HG03280 (cell line): ENCODE results near the gene GOLPH3.
"Not testable (repeated sequence)": the region's sequence is repeated elsewhere in the genome, so short reads cannot be mapped to it uniquely, and the experiment has no call there.

Source experiments
- ATAC-seq: cut with Tn5 transposase; IDR thresholded peaks from one replicate; pipeline ENCODE4 v1.9.1; 2021; ENCODE audit warnings: mild to moderate bottlenecking, moderate library complexity; ENCODE audit not compliant: unreplicated experiment

GOLPH3 gene

GRCh38 chr5:32100691-32101302, 73.3 kb downstream of the GOLPH3 start:
- ATAC-seq = no peak

GRCh38 chr5:32100230-32100629, 73.9 kb downstream of the GOLPH3 start:
- ATAC-seq = no peak

DNA sequence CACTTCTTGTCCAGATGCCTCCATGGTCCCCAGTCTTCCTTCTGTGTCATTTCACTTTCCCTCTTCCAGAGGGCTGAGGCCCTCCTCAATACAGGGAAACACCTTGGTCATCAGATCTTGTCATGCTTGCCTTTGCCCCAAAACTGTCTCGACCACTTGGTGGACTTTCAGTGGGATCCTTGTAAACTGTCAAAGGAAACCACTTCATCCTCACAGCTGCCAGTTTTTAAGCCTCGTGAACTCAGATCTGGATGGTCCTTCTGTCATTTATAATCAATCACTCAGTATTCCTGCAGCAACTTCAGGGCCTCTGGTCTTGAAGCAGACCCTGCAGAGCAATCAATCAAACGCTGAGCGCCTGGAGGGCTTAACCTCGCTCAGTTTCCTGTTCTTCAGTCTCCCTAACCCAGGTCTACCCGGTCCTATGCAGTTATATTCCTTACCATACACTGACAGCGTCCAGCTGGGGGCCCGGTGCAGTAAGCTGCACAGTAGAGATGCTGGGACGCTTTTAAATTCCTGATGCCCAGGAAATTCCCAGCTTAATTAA, 74.6 kb downstream of the GOLPH3 start:
- ATAC-seq = no peak

DNA sequence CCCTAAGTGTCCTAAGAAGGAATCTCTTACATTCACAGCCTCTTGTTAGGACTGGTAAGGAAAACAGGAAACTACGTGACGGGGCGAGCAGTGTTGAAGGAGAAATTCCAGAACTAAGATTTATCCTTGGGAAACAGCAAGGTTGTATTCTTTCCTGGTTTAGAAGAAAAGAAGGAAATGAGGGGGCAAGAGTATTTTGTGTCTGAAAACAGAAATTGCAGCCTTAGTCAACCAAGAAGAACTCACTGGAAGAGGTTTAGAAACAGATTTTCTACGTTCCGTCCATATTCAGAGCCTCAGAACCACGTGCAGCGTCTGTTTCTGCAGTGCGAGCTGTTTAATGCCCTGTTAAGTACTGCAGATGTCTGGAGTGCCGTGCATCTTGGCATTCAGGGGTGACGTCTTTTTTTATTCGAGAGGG, 75.2 kb downstream of the GOLPH3 start:
- ATAC-seq = no peak

GRCh38 chr5:32098291-32098690, 75.8 kb downstream of the GOLPH3 start:
- no peak for ATAC-seq

DNA sequence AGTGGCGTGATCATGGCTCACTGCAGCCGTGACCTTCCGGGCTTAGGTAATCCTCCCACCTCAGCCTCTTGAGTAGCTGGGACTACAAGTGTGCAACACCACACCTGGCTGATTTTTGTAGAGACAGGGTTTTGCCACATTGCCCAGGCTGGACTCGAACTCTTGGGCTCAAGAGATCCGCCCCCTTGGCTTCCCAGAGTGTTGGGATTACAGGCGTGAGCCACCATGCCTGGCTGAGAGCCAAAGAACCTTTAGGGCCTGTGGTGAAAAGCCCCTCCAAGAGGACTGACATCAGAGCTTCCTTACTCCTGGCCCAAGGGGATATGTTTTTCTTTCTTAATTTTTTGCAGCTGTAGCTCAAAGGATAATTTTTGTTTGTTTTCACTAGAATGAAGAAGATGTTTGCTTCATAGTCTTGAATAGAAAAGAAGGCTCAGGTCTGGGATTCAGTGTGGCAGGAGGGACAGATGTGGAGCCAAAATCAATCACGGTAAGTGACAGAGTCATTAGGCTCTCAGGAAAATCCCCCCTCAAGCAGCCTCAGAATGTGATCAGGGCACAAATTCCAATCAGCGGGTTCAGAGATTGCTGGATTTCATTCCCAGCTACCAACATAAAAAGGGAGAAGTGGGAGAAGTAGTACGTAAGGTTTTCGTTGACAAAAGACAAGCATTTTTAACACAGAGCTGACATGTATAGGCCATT, 77.1 kb downstream of the GOLPH3 start:
- no peak for ATAC-seq

DNA sequence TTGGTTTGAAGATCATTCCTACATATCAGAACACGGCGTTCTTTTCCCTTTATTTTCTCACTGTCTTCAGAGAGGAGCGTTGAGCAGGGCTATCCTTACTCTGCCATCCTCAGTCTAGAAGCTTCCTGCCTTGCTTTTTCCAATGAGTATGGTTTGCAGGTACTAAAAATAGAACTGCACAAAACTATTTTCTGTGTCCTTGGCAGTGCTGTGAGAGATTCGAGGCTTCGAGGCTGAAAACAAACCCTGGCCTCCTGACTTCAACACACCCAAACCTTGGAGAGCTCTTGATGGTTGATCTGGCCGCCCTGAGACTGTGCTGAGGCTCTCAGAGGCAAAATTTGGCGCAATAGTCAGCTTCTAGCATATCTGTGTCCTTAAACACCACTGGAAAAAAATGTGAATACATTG, 78.9 kb downstream of the GOLPH3 start:
- ATAC-seq = no peak

DNA sequence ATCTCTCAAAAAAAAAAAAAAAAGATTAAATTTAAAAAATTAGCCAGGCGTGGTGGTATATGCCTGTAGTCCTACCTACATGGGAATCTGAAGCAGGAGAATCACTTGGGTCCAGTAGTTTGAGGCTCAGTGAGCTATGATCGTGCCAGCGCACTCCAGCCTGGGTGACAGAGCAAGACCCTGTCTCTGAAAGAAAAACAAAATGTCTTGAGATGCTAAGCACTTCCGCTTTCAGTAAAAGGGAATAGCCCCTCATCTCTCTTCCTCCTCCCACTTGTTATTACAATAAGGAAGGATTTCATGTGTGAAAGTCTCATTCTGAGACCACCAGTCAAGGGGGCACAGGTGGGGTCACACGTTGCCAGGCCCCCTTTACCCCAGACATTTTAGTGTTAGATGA, 79.4 kb downstream of the GOLPH3 start:
- ATAC-seq = no peak

DNA sequence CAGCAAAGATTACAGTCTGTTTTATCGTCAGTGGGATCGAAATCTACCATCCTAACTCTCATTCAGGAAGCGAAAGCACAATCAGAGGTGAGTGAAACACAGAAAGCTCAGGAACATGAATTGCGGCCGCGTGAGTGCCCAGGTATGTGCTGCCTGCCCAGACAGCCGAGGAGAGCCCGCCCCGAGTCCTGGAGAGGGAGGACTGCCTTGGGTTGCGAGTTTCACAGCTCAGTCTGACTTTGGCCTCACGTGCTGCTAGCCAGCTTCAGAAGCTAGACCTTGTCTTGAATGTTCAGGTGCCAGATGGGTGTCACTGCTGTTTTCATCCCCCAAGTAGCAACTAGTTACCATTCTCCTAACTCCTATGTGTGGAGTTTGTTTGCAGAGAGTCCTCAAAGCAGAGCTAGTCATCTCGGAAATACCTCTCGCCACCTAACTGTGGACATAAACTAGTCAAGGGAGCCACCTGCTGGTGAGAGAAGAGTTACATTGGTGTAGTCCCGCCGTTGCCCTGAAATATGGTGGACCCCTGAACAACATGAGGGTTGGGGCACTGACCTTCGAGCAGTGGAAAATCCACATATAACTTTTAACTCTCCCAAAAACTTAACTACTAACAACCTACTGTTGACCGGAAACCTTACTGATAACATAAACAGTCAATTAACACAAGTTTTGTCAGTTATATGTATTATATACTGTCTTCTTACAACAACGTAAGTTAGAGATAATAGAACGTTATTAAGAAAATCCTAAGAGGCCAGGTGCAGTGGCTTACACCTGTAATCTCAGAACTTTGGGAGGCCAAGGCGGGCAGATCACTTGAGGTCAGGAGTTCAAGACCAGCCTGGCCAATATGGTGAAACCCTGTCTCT, 80.9 kb downstream of the GOLPH3 start:
- peak; percentile 95 for ATAC-seq

- no peak for ATAC-seq
These were observed 83.4 kb downstream of the GOLPH3 start for GRCh38 chr5:32090755-32091128.

DNA sequence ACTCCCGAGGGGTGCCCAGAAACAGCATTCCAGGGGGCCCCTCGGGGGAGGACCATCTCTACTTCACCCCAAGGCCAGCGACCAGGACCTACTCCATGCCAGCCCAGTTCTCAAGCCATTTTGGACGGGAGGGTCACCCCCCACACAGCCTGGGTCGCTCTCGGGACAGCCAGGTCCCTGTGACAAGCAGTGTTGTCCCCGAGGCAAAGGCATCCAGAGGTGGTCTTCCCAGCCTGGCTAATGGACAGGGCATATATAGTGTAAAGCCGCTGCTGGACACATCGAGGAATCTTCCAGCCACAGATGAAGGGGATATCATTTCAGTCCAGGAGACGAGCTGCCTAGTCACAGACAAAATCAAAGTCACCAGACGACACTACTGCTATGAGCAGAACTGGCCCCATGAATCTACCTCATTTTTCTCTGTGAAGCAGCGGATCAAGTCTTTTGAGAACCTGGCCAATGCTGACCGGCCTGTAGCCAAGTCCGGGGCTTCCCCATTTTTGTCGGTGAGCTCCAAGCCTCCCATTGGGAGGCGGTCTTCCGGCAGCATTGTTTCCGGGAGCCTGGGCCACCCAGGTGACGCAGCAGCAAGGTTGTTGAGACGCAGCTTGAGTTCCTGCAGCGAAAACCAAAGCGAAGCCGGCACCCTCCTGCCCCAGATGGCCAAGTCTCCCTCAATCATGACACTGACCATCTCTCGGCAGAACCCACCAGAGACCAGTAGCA, 83.9 kb downstream of the GOLPH3 start:
- no peak for ATAC-seq

DNA sequence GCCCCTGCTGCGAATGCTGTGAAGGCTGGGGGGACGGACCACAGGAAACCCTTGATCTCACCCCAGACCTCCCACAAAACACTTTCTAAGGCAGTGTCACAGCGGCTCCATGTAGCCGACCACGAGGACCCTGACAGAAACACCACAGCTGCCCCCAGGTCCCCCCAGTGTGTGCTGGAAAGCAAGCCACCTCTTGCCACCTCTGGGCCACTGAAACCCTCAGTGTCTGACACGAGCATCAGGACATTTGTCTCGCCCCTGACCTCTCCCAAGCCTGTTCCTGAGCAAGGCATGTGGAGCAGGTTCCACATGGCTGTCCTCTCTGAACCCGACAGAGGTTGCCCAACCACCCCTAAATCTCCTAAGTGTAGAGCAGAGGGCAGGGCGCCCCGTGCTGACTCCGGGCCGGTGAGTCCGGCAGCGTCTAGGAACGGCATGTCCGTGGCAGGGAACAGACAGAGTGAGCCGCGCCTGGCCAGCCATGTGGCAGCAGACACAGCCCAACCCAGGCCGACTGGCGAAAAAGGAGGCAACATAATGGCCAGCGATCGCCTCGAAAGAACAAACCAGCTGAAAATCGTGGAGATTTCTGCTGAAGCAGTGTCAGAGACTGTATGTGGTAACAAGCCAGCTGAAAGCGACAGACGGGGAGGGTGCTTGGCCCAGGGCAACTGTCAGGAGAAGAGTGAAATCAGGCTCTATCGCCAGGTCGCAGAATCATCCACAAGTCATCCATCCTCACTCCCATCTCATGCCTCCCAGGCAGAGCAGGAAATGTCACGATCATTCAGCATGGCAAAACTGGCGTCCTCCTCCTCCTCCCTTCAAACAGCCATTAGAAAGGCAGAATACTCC, 84.7 kb downstream of the GOLPH3 start:
- no peak for ATAC-seq

GRCh38 chr5:32088214-32088613, 85.9 kb downstream of the GOLPH3 start:
- ATAC-seq = no peak

DNA sequence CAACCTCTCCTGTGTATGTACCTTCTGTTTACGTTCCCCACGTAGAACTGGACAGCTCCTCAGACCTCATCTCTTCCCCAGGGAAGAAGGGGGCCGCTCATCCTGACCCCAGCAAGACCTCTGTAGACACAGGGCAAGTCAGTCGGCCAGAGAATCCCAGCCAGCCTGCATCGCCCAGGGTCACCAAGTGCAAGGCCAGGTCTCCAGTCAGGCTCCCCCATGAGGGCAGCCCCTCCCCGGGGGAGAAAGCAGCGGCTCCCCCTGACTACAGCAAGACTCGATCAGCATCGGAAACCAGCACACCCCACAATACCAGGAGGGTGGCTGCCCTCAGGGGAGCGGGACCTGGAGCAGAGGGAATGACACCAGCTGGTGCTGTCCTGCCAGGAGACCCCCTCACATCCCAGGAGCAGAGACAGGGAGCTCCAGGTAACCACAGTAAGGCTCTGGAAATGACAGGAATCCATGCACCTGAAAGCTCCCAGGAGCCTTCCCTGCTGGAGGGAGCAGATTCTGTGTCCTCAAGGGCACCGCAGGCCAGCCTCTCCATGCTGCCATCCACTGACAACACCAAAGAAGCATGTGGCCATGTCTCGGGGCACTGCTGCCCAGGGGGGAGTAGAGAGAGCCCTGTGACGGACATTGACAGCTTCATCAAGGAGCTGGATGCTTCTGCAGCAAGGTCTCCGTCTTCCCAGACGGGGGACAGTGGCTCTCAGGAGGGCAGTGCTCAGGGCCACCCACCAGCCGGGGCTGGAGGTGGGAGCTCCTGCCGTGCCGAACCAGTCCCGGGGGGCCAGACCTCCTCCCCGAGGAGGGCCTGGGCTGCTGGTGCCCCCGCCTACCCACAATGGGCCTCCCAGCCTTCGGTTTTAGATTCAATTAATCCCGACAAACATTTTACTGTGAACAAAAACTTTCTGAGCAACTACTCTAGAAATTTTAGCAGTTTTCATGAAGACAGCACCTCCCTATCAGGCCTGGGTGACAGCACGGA, 86.7 kb downstream of the GOLPH3 start:
- no peak for ATAC-seq

DNA sequence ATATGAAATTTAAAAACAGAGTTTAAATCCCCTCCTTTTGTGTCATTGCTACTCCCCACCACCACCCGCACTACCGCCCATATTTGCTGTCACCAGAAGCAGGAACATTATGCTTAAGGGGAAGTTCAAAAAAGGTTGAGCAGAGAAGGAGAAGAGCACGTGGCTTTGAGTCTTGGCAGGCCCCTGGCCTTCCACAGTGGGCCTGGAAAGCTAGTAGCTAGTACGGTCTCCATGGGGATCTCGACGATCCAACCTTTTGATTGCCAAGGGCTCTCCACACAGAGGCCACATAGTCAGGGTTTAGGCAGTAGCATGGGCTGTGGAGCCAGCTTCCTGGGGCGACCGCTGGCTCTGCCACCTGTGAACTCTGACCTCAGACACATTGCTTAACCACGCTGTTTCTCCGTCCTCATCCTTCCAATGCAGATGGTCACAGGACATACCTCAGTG, 90.1 kb downstream of the GOLPH3 start:
- no peak for ATAC-seq

DNA sequence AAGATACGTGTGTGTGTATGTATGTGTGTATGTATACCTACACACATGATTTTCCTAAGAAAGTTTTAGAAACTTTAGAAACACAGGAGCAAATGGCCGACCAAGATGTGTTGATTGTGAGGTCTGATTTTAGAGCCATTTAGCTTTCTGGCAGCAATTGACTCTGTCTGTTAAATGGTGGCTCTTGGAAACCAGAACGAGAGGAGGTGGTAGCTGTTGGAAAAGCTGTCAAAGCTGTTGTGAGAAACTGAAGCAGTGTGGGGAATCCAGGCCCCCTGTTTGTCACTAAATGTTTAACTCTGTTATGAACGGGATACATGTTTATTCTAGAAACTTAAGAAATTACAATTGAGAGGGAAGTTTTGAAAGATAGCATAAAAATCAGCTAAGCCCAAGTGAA, 91.4 kb downstream of the GOLPH3 start:
- ATAC-seq = no peak

GRCh38 chr5:32080565-32080964, 93.6 kb downstream of the GOLPH3 start:
- not testable (repeated sequence) for ATAC-seq

DNA sequence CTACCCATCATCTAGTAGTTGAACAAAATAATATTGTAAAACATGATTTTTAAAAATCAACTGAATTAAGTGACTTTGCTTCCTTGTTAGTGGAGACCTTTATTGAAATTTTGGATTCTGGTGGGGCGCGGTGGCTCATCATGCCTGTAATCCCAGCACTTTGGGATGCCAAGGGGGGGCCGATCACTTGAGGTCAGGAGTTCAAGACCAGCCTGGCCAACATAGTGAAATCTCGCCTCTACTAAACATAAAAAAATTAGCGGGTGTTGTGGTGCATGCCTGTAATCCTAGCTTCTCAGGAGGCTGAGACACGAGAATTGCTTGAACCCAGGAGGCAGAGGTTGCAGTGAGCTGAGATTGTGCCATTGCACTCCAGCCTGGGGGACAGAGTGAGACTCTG, 95.3 kb downstream of the GOLPH3 start:
- not testable (repeated sequence) for ATAC-seq
